HG02852 (cell line): ENCODE data around the gene IFT57.

Experiments
- ATAC-seq: cut with Tn5 transposase; IDR thresholded peaks from one replicate; pipeline ENCODE4 v1.9.1; 2021; ENCODE audit warnings: mild to moderate bottlenecking, moderate library complexity; ENCODE audit not compliant: unreplicated experiment

The IFT57 gene

DNA sequence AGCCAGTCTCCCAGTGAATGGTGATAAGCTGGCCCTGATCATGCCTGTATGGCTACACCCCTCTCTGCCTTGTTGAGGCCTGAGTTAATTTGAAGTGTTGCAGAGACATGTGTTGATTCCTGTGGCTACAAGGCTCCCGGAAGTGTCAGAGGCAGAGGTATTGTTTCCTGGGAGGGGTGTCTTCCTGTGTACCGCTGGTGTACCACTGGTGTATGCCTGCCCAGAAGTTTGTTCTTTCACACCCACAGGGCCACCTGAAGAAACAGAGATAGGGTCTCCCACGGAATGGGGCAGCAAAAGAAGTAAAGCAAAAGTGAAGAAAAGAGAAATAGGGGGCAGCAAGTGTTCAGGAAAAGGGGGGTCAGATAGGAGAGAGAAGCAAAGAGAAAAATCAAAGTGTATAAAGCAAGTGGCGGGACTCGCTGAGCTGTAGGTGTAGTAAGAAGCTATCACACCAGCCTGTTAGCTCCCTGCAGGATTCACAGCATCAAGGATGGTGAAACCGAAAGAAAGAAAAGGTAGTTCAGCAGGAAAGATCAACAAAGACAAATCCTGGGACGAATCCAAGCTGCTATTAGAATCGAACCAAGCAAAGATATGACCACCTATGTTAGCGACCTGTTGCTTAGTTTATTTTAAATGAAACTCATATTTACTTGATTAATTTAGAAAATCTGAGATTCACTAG, 94.8 kb downstream of the IFT57 start:
- ATAC-seq: no peak

DNA sequence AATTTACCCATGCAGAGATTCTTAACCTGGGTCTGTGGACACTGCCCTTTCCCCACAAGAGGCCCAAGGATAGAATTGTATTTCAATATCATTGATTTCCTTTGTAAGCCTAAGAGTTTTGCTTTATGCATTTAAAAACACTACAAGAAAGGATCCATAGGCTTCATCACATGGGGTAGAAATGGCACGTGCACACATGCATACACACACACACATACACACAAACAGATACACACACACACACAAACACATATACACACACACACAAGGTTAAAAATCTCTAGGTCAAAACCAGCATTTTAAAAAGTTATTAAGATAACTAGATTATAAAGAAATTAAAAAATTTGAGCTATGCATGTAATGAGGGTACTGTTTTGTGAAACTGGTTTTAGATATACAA, 95.9 kb downstream of the IFT57 start:
- no peak for ATAC-seq

DNA sequence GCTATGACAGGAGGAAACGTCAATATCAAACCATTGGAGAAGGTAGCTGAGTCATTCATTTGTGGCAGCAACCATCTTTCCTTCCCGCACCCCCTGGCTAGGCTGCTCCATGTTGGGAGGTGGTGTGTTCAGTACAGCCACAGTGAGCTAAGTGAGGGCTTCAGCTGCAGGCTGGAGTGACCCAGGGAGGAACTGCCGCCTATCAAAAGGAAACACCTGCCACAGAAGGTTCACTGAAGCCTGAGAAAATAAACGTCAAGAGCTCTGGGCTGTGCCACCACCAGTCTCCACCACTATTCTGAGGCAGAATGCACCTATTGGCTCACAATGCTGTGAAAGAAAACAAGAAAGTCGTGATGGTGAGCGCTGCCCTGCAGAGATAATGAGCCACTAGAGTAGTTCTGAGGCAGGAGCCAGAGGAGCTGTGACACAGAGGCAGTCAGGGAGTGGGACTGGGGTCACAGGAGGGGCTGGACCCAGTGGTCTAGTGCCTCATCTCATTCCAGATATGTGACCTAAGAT, 96.6 kb downstream of the IFT57 start:
- peak; percentile 52 for ATAC-seq

DNA sequence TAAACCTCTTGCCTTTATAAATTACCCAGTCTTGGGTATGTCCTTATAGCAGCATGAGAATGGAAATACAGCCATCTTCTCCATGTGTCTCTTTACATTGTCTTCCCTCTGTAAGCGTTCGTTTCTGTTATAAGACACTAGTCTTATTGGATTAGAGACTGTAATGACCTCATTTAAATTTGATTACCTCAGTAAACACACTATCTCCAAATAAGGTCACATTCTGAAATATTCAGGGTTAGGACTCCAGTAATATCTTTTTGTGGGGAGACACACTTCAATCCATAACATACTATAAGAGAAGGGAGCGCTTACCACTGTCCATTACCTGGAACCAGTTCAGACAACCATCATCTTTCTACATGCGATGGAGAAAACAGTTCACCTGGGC, 97.1 kb downstream of the IFT57 start:
- no peak for ATAC-seq

DNA sequence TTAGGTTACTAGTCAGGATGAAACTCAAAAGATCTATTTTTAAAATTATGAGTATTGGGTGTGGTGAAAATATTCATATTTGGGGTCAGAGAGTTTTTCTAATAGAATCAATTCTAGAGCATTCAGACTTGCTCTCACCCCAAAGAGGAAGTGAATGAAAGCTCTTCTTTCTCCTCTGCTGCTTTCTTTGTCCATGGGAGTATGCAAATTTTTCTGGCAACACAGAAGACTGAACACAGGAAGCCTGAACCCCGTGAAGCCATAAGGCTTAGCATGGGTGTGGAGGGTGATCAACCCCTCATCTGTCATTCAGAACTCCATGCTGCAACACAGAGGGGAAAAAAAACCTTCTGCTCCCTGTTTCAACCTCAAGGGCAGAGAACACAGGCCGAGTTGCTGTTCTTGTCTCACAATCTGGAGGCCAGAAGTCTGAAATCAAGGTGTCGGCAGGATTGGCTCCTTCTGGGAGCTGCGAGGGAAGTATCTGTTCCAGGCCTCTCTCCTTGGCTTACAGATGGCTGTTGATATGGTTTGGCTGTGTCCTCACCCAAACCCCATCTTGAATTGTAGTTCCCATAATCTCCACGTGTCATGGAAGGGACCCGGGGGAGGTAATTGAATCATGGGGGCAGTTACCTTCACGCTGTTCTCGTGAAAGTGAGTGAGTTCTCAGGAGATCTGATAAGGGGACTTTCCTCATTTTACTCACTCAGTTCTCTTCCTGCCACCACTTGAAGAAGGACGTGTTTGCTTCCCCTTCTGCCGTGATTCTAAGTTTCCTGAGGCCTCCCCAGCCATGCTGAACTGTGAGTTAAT, 97.7 kb downstream of the IFT57 start:
- peak; percentile 84 for ATAC-seq

DNA sequence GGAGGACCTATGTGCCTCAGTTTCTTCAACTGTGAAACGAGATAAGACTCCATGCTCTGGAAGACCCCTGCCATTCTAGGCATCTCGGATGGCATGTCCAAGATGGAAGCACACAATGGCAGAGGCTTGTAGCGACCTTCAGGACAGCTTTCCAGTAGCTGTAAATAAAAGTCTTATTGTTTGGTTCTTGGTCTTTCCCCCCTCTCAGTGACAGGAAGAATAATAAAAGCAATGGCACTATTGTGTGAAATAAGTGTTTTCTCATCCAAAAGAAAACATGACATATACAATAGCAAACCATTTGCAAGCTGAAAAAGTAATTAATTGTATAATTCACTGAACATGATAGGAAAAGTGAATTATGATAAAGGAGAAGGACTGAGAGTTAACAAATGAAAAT, 98.9 kb downstream of the IFT57 start:
- ATAC-seq: no peak

DNA sequence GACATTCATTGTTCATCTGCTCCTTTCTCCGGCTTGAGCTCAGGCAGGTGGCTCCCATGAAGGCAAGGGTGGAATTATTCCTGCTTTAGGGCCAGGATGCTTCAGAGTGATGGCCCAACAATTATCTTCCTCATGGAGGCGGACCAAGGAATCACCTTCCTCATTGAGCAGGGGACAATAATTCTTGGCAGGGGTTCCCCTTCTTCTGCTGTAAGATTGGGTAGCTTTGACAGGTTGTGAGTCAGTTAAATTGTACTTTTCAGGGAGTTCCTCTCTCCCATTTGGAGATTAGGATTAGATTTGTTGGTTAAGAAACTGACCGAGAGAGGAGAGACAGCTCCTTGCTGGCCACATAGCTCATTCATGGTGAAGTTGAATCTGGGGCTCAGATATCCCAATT, 99.9 kb downstream of the IFT57 start:
- ATAC-seq: no peak

DNA sequence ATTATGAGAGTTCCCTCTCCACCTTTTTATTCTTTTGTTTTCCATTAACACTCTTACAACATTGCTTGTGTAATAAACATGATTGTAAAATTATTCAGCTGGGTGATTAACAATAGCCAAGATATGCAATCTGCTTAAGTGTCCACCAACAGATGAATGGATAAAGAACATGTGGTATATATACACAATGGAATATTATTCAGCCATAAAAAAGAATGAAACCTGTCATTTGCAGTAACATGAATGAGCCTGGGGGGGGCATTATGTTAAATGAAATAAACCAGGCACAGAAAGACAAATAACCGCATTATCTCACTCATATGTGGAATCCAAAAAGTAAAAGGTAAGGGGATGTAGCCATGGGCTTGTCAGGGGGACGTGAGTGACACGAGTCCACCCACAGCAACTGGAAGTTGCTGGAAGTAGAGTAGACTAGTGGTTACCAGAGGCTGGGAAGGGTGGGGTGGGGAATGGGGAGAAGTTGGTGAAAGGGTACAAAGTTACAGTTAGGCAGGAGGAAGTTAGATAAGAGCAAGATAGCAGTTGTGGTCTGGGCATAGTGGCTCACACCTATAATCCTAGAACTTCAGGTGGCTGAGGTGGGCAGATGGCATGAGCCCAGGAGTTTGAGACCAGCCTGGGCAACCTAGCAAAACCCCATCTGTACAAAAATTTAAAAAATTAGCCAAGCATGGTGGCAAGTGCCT, 102.7 kb downstream of the IFT57 start:
- ATAC-seq: no peak

DNA sequence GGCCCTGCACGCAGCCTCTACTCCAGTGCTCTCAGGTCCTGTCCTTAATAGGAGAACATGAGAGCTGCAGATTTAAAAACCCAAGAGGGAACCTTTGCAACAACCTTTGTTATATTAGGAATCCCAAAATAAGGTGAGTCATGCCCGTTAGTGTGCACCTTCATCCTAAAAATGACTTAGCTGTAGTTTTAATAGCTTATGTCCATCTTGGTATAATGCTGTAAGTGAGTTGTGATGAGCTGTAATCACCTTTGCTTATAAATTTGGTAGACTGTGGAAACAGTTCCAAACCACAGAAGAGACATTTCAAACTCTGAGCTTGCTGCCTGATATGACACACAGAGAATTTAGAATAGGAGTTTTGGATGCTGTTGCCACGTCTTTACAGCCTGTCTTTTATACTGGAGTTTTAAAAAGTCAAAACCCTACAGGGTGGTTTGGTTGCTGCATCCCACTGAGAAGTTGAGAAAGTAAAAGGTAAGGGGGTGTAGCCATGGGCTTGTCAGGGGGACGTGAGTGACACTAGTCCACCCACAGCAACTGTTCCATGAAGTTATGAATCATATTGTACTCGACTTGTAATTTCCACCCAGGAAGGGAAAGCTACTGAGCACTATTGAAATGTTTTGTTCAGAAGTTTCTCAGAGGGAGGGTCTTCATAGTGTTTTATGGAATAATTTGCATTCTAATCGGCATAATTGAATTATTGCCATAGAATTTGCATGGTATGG, 104.0 kb downstream of the IFT57 start:
- ATAC-seq: no peak

DNA sequence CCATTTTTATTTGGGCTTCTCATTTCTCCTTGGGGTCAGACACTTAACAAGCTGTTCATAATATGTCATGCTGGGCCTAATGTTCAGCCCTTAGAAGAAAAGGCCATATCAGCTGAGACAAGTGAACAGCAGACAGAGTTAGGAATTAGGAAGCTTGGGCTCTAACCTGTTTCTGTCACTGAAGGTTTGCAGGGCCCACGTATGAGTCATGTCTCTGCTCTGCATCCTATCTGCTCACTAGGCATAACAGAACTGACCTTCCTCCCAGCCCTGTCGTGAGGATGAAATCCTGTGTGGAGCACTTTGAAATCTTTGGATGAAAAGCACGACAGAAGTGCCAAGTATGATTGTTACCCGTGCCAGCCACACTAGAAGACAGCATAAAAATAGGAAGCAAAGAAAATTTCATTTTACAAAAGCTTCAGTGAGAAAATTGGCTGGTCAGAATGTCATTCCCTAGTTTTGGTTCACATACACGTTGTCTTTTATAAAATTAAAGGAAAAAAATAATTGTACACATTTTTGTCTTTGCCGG, 104.9 kb downstream of the IFT57 start:
- ATAC-seq: peak; percentile 65

DNA sequence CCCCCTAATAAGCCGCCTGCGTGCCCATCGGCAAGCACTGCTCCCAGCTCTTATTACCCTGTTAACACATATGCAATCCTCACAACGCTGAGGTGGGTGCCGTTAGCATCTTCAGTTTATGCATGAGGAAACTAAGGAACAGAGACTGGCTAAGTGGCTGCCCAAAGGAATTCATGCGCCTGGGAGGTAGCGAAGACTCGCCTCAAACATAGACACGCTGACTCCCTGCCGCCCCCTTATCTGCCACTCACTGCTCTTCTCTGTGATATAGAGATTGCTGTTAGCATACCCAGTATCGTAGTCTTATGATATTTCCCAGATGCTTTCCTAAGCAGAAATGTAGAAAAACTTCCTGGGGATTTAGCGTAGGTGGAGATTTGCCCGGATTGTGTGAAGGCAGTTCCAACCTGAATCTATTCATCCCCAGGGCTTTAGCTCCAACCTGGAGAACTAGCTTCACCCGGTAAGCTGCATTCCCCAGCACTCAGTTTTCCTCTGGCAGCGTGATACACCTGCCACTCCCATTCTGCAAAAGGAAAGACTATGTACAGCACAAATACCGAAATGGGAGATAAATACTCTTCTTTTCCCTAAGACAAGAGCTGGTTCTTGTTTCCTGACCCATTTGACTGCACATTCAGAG, 107.7 kb downstream of the IFT57 start:
- ATAC-seq: no peak

DNA sequence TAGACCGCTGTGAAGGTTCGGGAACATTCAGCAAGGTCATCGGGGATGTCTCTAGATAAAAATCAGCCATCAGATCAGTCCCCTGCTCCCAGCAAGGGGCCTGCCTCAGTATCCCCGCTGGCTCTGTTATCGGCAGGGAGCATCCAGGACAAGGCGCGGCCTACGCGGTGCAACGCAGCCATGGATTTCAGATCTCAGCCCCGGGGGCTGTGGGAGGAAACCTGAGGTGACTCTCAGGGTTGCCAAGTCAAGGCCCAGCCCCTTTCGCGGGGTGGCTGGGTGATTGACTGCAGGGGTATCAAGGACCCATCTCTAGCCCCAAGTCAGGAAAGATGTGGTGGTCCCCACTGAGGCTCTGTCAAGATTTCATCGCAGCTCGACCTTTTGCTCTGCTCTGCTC, 108.2 kb downstream of the IFT57 start:
- no peak for ATAC-seq

DNA sequence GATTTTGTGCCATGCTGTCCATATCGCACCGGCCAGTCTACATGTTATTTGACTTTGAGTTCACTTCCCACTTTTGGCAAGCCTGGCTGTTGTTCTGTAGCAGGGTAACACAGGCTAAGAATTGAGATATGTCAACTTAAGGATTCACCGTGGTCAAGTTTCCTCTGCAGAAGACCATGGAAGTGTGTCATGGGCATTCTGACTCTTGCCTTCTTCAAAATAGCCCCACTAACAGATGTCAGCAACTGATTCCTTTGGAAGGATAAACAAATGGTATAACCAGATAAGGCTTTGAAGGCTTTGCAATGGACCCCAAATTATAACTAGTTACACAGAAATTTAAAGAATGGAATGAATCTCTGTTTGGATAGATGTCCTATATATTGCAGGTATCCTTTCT, 111.3 kb downstream of the IFT57 start:
- no peak for ATAC-seq
